Measurements from ENCODE around the gene CREB1.

CREB1 gene

DNA sequence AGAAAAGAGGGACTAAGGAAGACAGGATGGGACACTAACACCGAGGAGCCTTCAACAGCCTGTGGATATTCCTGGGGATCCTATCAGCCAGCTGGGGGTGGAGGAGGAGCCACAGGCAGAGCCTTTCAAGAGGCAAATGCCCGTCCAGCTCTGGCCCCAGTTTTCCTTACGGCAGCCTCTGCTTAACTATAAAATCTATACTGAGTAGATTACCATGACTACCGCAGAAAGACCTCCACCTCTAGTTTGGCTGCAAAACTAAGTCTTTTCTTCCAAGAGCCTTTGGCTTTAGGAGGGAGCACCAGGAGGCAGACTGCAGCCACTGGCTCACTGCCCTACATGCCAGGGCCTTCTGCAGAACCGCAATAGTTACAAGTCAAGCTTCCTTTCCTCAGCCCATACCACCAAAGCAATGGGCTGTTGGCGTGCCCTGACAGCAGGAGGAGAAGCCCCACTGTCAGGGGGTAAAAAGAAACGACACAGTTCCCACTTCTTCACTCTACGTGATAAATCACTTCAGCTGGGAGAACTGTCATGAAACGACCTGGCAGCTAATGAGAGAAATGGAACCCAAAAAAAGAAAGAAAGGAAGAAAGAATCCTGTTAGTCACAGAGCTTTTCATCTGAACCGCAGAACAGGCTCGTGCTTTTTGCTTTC lies 25.1 kb upstream of the CREB1 start:
- no peak for DNase-seq

DNA sequence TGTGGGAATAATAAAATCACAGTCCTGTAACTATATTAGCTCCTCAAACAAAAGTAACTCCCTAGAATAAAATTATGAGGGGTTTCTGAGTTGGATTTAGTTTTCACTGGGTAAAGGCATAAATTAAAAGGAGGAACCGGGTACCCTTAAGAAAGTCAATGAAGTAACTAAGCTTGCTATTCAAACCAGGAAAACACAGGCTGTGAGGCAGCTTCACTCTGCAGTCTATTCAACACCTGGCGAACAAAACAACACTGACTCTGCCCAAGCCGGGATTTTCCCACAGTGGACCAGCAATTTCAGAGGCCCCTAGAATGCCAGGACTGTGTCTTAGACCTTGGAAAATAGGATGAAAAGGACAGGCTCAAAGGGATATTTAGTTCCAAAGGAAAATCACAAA lies 24.6 kb upstream of the CREB1 start:
- no peak for DNase-seq

DNA sequence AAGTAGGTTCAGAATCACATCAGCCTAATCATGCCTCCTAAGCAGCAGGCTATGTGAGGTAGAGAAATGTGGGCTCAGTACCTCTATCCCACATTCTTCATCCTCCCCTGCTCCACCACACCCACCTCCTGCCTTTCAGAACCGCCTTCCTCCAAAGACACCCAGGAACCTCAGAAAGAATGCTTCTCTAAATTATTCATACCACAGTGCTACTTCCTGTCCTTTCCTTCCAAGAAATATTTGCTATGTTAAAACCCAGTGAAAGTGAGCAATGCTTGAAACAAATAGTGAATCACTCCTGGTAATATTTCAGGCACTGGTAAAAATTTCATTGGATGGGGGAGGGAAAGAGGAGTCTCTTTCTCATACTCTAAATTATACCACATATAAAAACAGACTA lies 24.0 kb upstream of the CREB1 start:
- no peak for DNase-seq

DNA sequence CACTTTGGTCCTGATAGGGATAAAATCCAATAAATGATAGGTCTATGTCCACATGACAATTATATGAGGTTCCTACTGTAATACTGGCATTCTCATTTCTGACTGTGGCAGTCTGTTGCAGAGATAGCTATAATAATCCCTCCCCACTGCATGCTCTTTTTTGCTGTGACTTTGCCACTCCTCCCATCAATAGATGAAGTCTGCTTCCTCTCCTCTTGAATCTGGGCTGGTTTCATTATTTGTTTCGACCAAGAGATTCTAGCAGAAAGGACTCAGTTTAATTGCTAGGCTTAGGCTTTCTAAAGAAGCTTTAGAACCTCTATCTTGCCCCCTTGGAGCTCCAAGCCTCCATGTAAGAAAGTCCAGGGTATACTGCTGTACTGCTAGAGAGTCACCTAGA lies 23.3 kb upstream of the CREB1 start:
- no peak for DNase-seq

- DNase-seq: no peak
Observed at GRCh38 chr2:207510148-207510547, 19.6 kb upstream of the CREB1 start.

- DNase-seq: no peak
Observed at GRCh38 chr2:207511851-207512250, 17.9 kb upstream of the CREB1 start.

- no peak for DNase-seq
Observed at GRCh38 chr2:207512356-207512755, 17.4 kb upstream of the CREB1 start.

- DNase-seq: no peak
Observed at GRCh38 chr2:207513551-207514257, 16.1 kb upstream of the CREB1 start.

DNA sequence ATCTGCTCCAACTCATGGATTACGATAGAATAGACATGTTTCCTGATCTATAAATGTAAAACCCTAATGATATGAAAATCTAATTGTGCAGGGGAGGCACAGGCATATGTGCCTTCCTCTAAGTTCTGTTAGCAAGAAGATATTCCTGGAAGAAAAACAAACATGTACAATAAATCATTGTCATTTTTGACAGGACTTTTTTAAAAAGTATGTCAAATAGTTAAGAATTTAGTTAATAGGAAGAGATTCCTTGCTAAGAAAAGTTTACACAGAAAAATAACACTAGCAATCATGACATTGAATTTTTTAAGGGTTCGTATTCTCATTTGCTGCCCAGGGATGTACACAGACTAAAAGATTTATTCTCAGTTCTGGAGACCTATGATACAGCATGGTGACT lies 15.3 kb upstream of the CREB1 start:
- DNase-seq: no peak

GRCh38 chr2:207515671-207516070 lies 14.1 kb upstream of the CREB1 start:
- no peak for DNase-seq

GRCh38 chr2:207516206-207516605 lies 13.6 kb upstream of the CREB1 start:
- no peak for DNase-seq

DNA sequence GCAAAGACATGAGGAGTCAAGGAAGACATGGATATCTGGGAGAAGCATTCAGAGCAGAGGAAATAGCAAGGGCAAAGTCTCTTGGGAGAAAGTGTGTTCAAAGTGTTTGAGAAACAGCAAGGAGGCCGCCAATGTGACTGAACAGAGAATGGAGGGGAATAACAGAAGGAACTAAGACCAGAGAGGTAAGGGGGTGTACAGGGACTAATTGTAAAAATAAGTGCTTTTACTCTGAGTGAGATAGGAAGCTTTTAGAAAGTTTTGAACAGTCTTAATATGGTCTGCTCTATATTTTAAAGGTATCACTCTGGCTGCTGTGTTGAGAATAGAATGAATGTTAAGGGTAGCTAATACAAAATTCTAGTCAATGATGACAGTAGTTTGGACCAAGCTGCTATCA lies 6.8 kb upstream of the CREB1 start:
- DNase-seq: no peak

GRCh38 chr2:207525296-207525695 lies 4.5 kb upstream of the CREB1 start:
- DNase-seq: no peak

DNA sequence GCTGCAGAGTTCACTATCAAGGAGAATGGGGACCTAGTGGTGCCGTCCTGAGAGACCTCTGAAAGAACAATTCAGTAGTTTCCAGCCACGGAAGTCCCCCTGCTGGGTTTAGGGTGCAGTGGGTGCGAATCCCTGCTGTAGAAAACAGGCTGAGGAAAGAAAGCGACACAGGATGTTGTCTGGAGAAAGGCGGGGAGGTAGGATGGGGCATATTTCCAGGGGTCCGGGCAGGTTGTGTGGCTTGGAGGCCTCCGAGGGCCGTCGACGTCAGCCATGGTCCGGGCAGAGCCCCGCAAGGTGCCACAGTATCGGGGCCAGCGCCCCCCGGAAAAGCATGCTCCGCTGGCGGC lies 807 bp upstream of the CREB1 start:
- peak; percentile 62 for DNase-seq

DNA sequence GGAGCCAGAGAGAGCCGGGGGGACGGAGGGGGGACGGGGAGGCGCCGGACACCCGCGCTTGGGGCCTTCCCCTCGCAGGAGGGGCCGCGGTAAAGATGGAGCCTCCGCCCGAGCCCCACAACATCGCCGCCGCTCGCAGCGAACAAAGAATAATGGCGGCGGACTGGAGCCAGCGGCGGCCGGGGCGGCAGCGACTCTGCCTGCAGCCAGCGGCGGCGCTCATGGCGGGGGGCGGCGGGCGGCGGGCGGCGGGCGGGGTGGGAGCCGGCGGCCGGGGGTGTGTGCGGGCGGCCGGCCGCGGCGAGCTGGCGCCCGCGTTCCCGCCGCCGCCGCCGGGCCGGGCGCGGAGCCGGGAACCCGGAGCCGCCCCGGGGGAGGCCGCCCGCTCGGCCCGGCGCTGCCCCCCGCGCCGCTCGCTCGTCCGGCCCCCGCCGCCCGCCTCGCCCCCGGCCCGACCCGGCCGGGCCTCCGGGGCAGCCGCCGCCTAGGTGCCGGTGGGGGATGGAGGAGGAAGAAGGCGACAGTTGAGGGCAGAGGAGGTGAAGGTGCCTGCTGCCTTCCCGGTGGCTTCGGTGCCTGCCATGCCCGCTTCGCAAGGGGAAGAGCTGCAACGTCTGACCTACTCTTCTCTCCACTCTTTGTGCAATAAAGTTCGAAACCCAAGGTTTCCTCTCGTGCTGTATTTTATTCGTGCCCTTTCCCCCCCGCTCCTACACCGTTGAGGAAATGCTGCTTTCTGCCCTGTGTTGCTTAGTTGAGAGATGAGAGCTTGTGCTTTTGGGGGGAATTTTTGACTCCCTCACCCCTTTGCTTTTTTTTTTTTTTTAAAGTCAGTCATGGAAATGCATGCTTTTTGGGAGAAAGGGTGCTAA lies 634 bp downstream of the CREB1 start:
- DNase-seq: peak; percentile 41

- no peak for DNase-seq
Observed at GRCh38 chr2:207531032-207531952, 1.5 kb downstream of the CREB1 start.

- DNase-seq: no peak
Observed at GRCh38 chr2:207532676-207533075, 2.9 kb downstream of the CREB1 start.

- no peak for DNase-seq
Observed at GRCh38 chr2:207533461-207534008, 3.8 kb downstream of the CREB1 start.

- no peak for DNase-seq
Observed at GRCh38 chr2:207534417-207534816, 4.7 kb downstream of the CREB1 start.

GRCh38 chr2:207539470-207539869 lies 9.7 kb downstream of the CREB1 start:
- DNase-seq: no peak

DNA sequence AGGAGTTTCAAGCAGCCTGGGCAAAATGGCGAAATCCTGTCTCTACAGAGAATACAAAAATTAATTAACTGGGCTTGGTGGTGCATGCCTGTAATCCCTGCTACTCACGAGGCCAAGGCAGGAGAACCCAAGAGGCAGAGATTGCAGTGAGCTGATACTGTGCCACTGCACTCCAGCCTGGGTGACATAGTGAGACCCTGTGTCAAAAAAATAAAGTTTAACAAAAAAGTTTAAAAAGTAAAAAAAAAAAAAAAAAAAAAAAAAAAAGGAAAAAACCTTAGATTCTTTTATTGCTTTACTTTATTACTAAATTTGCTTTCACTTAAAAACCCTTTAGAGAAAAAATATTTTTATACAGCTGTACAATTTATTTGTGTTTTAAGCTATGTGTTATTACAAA lies 10.7 kb downstream of the CREB1 start:
- DNase-seq: no peak

DNA sequence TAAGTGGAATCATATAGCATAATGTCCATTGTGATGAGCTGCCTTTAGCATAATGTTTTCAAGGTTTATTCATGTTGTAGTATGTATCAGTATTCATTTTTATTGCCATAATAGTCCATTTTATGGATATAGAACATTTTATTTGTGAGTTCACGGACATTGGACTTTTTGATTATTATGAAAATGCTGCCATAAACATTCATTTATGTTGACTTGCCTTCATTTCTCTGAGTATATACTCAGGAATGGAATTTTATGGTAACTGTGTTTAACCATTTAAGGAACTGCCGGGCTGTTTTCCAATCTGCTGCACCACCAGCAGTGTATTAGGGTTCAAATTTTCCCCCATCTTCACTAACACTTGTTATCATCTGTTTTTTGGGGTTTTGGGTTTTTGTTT lies 12.2 kb downstream of the CREB1 start:
- no peak for DNase-seq

GRCh38 chr2:207543272-207543671 lies 13.5 kb downstream of the CREB1 start:
- DNase-seq: no peak
